ENCODE data around the gene VSTM2B.
"Not testable (repeated sequence)": the region's sequence is repeated elsewhere in the genome, so short reads cannot be mapped to it uniquely, and the experiment has no call there.

DNA sequence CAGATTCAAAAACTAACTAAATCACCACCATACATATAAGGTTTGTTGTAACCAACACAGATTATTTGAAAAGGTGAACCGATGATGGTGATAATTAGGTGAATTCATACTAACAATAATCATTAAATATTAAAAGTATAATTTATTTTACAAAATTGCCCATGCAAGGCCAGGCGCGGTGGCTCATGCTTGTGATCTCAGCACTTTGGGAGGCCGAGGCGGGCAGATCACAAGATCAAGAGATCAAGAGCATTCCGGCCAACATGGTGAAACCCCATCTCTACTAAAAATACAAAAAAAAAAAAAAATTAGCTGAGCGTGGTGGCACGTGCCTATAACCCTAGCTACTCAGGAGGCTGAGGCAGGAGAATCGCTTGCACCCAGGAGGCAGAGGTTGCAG lies 38.8 kb upstream of the VSTM2B start:
- TF ChIP-seq, protein P1, sequence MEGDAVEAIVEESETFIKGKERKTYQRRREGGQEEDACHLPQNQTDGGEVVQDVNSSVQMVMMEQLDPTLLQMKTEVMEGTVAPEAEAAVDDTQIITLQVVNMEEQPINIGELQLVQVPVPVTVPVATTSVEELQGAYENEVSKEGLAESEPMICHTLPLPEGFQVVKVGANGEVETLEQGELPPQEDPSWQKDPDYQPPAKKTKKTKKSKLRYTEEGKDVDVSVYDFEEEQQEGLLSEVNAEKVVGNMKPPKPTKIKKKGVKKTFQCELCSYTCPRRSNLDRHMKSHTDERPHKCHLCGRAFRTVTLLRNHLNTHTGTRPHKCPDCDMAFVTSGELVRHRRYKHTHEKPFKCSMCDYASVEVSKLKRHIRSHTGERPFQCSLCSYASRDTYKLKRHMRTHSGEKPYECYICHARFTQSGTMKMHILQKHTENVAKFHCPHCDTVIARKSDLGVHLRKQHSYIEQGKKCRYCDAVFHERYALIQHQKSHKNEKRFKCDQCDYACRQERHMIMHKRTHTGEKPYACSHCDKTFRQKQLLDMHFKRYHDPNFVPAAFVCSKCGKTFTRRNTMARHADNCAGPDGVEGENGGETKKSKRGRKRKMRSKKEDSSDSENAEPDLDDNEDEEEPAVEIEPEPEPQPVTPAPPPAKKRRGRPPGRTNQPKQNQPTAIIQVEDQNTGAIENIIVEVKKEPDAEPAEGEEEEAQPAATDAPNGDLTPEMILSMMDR (IDR thresholded peaks at IDR 0.05): not testable (repeated sequence)
- not testable (repeated sequence) for TF ChIP-seq EZH2phosphoT487, EZH2 (IDR thresholded peaks at IDR 0.05)
